ENCODE measurements around the gene SLC25A41.
"Not testable (repeated sequence)": the region's sequence is repeated elsewhere in the genome, so short reads cannot be mapped to it uniquely, and the experiment has no call there.

Gene SLC25A41

DNA sequence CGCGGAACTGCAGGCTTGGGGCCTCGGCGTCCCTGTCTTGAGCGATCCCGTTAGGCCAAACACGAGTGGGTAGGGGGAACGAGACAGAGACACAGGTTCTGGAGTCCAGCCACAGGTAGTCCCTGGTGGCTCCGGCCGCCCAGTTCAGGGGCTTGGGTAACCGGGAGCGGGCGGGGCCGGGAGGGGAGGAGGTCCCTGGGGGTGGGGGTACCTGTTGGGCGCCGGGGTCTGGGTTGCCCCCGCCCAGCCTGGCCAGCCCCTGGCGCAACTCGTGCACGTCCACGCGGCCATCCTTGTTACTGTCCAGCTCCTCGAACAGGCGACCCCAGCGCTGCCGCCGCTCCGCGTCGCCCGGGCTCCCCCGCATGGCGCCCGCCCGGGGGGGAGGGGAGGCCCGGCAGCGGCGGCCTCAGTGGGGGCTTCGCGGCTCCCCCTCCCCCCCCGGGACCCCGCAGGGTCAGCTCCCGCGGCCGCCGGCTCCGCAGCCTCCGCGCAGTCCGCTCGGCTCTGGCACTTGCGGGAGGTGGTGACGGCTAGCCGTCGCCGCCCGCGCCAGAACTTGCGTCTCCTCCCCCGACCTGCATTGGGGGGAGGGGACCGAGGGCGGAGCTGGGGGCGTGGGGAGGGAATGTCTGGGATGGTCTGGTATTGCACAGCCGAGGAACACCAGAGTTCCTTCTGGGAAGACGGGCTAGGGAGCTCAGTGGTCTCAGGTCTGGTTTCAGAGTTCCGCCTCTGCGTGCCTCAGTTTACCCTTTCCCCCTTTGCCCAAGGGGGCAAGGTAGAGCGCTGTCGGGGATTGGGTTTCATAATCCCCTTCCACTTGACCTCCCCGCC, 25.9 kb upstream of the SLC25A41 start, which contains the start of gene SLC25A23:
Gene SLC25A23 (minus strand): TSS at position 531 of the 837 bp plus-strand sequence. CDS start 164 bp downstream, at position 367.
- DNase-seq, result peak; percentile 60 to 87

DNA sequence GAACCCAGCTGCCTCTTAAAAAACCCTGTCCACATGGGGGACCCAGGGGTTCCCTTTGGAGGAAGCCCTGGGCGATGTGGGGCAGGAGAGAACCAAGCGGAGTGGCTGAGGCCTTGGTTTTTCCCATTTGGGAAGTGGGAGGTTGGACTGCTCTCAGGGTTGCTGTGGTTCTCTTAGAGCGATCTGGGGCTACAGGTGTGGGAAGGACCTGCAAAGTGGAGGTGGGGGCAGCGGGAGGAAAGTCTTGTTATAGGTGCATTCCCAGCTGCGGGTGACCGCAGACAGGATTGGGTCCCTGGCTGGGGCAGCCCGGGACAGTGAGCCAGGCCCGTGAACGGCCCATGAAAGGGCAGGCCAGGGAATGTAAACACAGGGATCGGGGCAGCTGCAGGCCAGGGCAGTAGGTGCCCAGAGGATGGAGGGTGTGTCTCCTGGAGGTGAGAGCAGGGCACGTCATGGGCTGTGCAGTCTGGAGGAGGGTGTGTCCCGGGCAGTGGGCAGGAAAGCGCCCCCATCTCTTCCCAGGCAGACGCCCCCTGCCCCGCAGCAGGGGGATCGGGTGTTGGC, 25.2 kb upstream of the SLC25A41 start:
- no peak for DNase-seq

DNA sequence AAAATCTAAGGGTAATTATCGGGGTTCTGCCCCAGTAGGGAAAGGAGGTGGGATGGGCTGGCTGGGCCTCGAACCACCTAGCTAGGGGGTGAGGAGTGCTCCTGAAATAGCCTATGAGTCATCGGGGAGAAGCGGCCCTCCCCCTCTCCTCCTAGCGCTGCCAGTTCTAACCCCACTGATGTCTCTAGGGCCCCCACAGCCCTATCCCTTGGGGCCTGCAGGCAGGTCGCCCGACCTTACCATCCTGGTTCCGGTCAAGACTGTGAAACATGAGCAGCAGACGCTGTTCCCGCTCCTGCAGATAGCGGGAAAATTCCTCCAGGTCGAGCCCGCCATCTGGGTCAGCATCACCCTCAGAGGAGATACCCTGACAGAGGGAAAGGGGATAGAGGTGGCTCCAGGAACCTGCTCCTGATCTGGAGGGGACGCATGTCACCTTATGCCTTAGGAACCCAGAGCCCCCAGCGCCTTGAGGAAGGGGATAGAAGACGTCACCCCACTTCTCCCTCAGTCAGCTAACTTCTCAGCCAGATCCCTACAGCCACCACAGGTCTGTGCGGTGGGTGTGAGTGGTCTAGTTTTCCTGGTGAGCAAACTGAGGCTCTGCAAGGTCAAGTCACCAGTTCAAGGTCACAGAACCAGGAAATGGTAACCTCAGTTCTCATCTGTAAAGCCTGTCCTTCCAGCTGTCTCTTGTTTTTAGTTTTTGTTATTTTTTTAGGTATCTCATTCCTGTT, 24.6 kb upstream of the SLC25A41 start:
- no peak for DNase-seq

DNA sequence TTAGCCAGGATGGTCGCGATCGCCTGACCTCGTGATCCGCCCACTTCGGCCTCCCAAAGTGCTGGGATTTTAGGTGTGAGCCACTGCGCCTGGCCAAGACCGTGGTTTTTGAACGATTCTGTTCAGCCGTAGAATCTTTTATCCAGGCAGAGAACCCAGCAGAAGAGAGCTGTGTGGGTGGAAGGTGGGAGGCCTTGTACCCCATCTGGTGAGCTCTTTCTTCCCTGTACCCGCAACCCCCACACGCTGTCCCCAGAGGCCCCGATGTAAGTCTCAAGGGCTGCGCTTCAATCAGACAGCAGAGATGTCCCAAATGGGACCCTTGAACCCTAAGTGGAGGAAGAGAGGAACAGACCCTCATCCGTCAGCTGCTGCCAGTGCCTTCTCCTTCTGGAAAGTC, 22.4 kb upstream of the SLC25A41 start:
- no peak for DNase-seq

DNA sequence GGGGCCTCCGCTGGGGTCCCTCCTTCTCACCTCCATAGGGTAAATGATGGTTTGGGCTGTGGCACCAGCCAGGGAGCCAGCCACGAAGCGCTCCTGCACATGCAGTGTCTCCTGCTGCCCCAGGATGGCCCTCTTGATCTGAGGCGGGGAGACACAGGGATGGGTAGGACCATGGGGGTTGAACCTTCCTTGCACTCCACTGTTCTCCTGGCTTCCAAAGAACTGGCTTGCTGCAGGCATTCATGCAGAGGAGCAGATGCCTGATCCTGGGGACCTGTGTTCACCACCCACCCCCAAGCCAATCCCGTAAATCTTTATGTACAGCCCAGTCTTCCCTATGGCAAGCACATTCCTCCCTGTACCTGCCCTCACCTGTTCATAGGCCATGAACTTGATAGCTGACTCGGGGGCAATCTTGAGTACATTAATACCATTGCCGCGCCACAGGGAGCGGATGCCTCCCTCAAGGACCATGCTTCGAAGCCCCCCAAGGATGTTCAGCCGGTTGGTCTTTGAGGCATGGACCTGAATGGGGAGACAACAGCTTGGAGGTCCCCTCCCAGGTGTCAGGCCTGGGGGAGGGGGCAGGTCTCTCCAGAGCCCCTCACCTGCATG, 20.5 kb upstream of the SLC25A41 start:
- no peak for DNase-seq

DNA sequence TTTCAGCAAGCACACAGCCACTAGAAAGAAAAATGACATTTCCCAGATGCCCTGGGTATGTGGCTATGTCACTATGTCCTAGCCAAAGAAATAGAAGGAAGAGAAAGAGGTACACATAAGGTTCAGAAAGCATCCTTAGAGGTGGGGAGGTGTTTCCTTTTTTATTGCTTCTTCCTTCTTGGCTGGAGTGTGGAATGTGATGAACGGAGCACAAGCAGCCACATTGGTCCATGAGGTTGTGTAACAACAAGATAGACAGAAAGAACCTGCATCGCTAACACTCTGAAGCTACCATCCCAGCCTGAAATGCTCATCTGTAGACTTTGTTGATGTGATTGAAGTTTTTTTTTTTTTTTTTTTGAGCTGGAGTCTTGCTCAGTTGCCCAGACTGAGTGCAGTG, 19.3 kb upstream of the SLC25A41 start:
- DNase-seq, result no peak

DNA sequence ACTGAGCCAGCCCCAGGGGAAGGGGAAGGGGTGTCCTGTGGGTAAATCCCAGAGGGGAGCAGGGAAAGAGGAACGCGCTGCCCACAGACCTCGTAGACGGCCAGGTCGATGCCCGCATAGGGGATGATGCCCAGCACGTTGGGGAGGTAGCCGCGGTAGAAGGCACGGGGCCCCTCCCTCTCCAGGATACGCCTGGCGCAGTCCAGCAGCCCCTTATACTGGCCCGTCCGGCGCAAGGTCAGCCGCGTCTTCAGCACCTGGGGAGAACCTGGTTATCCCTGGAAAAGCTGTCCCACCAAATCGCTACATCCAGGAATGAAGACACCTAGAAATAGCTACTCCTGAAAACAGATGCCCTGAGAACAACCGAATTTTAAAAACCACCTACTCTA, 18.7 kb upstream of the SLC25A41 start:
- DNase-seq, result no peak

DNA sequence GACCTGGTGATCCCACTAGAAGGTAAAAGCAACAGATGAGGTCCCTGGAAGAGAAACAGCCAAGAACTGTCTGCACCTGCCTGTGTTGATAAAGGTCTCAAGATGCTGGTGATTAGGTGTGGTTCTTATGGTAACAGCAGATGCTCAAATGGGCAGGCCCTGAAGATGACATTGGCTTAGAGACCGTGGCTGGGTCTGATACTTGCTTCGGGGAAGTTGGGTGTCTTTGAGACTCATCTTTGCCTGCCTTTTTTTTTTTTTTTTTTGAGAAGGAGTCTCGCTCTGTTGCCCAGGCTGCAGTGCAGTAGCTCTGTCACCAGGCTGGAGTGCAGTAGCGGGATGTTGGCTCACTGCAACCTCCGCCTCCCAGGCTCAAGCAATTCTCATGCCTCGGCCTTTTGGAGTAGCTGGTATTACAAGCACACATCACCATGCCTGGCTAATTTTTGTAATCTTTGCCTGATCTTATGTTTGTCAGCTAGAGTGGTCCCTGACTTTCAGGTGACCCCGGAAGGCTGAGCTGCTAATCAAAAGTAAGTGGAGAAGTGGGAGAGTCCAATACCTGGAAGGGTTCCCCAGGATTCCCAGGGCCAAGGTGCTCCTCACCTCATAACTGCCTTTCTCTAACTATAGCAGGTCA, 18.1 kb upstream of the SLC25A41 start:
- DNase-seq, result no peak

DNA sequence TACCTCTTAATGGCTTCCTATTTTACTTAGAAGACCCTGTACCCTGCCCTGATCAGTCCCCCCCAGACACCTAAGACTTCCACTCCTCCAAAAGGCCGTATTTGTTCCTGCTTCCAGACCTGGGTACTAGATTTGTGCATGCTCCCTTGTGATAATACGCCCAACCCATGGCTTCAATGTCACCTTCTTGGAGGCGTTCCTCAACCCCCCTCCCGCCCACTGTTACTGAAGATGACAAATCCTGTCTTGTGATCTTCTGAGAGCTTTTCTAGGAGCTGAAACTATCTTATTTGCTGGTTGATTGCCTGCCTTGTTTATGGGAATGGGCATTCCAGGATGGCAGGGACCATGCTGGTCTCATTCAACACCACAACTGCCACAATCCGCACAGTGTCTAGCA, 16.6 kb upstream of the SLC25A41 start:
- DNase-seq, result no peak

DNA sequence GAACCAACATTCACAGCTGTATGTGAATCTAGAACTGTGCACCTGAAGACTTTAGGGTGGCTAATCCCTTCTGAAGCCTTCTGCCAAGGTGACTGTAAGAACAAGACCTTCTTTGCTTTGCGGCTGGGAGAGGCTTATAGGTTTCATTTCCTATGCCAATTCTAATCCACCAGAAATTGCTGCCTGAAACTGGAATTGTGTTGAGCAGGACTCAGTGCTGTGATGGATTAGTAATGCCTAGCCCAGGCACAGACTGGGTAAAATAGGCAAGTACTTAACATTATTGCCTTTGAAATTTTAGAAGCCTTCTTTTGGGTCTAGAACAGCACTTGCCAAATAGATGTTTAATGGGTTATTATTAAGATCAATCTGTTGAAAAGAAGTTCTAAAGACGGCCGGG, 14.5 kb upstream of the SLC25A41 start:
- no peak for DNase-seq

DNA sequence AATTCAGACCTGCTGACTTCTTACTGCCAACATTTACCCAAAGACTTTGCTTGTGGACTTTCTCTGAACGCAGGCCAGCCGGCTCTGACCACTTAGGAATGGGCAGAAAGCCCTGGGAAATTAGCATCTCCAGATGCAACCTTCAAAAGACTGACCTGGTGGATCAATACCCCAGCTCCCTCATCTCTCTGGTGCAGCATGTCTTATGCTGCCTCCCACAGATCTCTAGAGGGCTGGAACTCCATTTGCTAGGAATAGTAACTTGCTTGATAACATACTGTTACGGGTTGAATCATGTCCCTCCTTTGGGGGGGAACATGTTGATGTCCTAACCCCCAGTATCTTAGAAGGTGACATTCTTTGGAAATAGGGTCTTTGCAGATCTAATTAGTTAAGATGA, 12.9 kb upstream of the SLC25A41 start:
- DNase-seq, result no peak

DNA sequence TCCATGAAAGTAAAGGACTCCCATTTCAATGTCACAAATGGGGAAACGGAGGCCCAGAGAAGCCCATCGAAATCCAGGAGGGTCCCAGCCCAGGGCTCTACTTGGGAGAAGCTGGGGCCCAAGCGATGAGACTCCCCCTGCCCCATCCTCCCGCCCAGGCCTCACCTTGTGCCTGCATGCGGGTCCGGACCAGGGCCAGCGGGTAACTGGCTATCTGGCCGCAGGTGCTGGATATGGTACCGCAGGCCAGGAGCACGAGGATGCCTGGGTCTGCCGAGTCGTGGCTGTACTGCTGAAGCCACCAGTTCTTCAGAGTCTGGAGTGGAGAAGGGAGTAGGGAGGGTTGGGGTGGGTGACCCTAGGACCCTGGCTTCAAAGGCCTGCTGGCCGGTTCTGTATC, 10.4 kb upstream of the SLC25A41 start:
- no peak for DNase-seq

DNA sequence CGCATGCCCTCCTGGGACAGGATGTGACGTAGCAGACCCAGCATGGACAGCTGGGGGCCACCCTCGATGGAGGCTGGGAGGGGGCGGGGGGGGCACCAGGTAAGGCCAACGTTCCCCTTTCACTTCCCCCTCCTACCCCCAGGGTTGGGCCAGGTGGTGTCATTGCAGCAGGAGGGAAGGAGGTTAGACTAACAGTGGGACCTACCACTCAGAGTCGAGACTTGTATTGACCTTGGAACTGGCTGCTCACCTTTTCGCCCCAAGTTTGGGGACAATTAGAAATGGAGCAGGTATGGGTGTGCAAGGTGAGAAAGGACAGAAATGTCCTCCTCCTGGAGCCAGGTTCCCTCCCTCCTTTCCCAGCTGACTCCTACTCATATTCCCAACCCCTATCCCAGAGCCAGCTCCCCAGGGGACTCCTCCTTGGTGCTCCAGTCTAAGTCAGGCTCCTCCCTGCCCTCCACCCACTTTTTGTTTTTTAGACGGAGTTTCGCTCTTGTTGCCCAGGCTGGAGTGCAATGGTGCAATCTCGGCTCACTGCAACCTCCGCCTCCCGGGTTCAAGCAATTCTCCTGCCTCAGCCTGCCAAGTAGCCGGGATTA, 8.6 kb upstream of the SLC25A41 start:
- no peak for DNase-seq

DNA sequence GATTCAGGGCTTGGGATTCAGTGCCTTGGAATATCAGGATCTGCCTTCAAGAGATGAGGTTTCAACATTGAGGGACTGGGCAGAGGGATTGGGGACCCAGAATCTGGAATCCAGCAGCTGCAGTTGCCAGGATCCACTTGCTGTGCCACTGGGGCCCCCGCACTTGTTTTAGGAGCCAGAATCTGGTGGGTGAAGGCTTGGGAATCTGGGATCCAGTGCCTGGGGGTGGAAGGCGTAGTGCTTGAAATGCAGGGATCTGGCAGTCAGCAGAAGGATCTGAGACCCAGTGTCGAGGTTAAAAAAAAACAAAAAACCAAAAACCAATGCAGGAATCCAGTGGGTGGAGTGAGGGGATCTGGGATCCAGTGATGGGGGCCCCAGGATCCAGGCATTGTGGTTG, 7.3 kb upstream of the SLC25A41 start:
- no peak for DNase-seq

DNA sequence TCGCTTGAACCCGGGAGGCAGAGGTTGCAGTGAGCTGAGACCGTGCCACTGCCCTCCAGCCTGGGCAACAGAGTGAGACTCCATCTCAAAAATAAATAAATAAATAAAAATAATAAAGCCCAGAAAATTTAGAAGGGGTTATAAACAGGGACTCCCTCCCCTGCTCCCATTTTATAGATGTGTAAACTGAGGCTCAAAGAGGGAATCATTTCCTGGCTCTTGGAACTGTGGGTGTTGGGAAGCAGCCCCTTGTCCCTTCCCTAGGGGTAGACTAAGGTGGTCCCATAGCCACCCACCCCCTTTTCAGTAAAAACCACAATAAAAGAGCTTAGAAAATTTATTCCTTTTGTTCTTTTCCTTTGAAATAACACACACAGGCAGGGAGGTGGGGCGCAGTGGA, 6.2 kb upstream of the SLC25A41 start:
- DNase-seq, result no peak

DNA sequence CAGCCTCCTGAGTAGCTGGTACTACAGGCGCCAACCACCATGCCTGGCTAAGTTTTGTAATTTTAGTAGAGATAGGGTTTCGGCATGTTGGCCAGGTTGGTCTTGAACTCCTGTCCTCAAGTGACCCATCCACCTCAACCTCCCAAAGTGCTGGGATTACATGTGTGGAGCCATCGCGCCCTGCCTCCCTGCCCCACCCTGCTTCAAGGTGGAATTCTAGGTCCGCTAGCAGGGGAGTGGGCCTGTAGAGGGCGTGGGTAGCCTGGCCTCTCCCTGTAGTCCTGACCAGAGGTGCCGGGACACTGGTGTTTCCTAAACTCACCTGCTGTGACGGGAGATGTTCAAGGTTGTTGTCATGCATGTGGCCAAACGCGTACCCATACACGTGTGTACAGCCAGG, 398 bp downstream of the SLC25A41 start:
- DNase-seq, result no peak

DNA sequence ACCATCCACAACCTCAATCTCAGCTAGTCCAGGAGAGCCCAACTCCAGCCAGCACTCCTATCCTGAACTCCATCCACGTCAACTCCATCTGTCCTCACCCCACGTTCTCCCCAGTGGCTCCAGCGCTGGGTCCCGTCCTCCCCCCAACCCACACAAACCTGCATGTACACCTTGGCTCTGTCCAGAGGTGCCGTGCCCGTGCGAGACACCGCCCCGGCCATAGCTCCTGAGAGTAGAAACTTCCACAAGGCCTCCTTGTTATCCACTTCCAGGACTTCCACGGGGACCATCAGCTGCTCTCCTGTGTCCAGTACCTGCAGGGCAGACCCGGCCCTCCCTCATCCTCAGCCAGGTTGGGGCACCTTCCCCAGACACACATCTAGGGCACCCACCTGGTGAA, 1.7 kb downstream of the SLC25A41 start:
- no peak for DNase-seq

DNA sequence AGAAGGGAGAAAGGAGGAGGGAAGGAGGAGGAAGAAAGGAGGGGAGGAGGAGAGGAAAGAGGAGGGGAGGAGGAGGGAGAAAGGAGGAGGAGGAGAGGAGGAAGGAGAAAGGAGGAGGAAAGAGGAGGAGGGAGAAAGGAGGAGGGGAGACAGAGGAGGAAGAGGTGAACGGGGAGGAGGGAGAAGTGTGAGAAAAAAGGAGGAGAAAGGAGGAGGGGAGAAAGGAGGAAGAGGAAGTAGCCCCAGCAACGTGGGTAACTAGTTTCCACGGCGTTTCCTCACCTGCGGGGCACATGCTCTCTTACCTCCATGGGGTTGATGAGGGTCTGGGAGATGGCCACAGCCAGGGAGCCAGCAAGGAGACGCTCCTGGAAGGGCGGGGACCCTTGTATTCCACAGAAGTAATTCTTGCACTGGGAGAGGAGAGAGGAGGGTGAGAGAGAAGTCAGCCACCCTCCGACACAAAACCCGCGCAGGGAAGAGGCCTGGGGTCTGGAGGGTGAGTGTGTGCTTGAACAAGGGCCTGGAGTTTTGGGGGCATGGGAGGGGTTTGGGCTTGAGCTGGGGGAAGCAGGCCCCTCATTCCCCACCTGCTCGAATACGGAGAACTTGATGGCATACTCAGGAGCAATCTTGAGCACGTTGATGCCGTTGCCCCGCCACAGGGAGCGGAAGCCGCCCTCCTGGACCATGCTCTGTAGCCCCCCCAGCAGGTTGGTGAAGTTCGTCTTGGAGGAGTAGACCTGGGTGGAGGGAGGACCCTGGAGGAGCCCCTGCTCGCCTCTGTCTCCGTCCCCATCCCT, 3.9 kb downstream of the SLC25A41 start:
- no peak for DNase-seq

DNA sequence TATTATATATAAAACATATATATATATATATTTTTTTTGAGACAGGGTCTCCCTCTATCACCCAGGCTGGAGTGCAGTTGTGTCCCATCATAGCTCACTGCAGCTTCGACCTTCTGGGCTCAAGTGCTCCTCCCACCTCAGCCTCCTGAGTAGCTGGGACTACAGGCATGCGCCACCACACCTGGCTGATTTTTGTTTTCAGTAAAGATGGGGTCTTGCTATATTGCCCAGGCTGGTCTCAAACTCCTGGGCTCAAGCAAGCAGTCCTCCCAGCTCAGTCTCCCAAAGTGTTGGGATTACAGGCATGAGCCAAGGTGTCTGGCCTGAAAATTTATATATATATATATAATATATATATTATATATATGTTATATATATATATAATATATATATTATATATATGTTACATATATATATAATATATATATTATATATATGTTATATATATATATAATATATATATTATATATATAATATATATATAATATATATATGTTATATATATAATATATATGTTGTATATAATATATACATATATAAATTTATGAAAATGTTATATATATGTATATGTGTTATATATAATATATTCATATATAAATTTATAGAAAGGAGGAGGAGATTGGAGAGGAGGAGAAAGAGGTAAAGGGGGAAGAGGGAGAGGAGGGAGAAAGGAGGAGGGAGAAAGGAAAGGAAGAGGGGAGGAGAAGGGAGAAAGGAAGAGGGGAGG, 4.7 kb downstream of the SLC25A41 start:
- DNase-seq, result not testable (repeated sequence)

DNA sequence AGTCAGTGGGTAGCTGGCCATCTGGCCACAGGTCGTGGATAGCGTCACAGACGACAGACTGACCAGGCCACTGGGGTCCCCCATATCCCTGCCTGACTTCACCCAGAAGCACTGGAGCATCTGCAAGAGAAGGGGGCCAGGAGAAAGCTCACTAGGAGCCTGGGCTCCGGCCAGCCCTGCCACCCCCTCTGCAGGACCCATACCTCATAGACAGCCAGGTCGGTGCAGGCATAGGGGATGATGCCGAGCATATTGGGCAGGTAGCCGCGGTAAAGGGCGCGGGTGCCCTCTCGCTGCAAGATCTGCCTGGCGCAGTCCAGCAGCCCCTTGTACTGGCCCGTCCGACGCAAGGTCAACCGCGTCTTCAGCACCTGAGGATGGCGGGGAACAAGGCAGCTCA, 6.4 kb downstream of the SLC25A41 start:
- no peak for DNase-seq

All from NCI-H446 (cell line).